ENCODE results near the gene CAPN9.

The CAPN9 gene

DNA sequence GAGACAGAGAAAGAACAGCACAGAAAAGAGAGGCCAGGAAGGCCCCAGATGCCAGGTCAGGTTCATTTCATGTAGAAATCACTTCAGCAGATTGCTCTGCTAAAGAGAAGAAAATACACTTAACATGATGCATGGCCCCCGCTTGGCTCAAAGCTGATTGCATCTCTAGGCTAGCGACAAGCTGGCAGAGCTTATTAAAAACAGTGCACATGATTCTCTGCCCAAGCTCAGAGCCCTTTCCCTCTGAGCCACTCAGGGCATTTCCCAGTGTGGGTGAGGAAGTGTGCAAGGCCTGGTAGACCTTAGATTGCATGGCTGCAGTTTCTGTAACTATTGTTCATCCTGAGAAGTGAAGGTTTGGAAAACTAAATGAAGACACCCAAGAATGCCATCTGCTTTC, 3.3 kb upstream of the CAPN9 start:
- no peak for DNase-seq (ENCODE audit: low read depth)
- no peak overlapping the region for H3K4me3 ChIP-seq (ENCODE audit: low read length)
- TF ChIP-seq CTCF (conservative IDR thresholded peaks at IDR 0.05; ENCODE audit: low read depth, low read length), result no peak

DNA sequence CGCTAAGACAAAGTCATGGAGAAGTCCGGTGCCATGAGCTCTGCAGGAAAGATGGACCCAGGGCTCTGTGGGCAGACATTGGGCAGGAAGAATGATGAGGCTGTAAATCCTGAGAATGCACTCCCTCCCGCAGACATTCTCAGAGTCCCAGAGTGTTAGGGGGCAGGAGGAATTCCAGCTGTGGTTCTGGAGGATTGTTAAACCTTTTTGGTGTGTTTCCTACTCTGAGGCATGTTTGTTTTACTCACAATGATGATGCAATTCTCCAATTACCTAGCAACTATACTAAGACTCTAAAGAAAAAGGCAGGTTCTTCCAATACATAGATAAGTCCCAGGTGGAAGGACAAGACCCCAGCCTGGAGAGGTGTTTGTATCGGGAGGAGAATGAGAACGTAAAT, 2.8 kb upstream of the CAPN9 start:
- no peak for DNase-seq (ENCODE audit: low read depth)
- no peak overlapping the region for H3K4me3 ChIP-seq (ENCODE audit: low read length)
- TF ChIP-seq CTCF (conservative IDR thresholded peaks at IDR 0.05; ENCODE audit: low read depth, low read length), result no peak

GRCh38 chr1:230745071-230745470, 2.1 kb upstream of the CAPN9 start:
- no peak for TF ChIP-seq CTCF (conservative IDR thresholded peaks at IDR 0.05; ENCODE audit: low read depth, low read length)
- no peak for DNase-seq (ENCODE audit: low read depth)
- no peak overlapping the region for H3K4me3 ChIP-seq (ENCODE audit: low read length)

- no peak for TF ChIP-seq CTCF (conservative IDR thresholded peaks at IDR 0.05; ENCODE audit: low read depth, low read length)
- no peak overlapping the region for H3K4me3 ChIP-seq (ENCODE audit: low read length)
- DNase-seq (ENCODE audit: low read depth), result no peak
These were observed 571 bp upstream of the CAPN9 start for GRCh38 chr1:230746617-230747016.

- H3K4me3 ChIP-seq (ENCODE audit: low read length), result no peak overlapping the region
- DNase-seq (ENCODE audit: low read depth), result no peak
- TF ChIP-seq CTCF (conservative IDR thresholded peaks at IDR 0.05; ENCODE audit: low read depth, low read length), result no peak
These were observed 957 bp downstream of the CAPN9 start for GRCh38 chr1:230747890-230748800.

- H3K4me3 ChIP-seq (ENCODE audit: low read length), result no peak overlapping the region
- DNase-seq (ENCODE audit: low read depth), result no peak
- TF ChIP-seq CTCF (conservative IDR thresholded peaks at IDR 0.05; ENCODE audit: low read depth, low read length), result no peak
These were observed 2.0 kb downstream of the CAPN9 start for GRCh38 chr1:230749150-230749549.

GRCh38 chr1:230749635-230750034, 2.4 kb downstream of the CAPN9 start:
- DNase-seq (ENCODE audit: low read depth), result no peak
- H3K4me3 ChIP-seq (ENCODE audit: low read length), result no peak overlapping the region
- no peak for TF ChIP-seq CTCF (conservative IDR thresholded peaks at IDR 0.05; ENCODE audit: low read depth, low read length)
